Pericardium fibroblast (primary cell): Measurements from ENCODE around the gene PATE1. TPM values are rescaled to one million over a fixed set of nuclear protein-coding genes. Genes with fewer than 3 reads are reported as not detected.

Source experiments
- total RNA-seq: library from RNA; depleted of rRNA; stranded (reverse); fragments of >200 nt; gene quantifications from 2 replicates; pipeline ENCODE4 v1.2.3, GENCODE V29; 2015

PATE1 gene
- total RNA-seq = not detected in 2 replicates

DNA sequence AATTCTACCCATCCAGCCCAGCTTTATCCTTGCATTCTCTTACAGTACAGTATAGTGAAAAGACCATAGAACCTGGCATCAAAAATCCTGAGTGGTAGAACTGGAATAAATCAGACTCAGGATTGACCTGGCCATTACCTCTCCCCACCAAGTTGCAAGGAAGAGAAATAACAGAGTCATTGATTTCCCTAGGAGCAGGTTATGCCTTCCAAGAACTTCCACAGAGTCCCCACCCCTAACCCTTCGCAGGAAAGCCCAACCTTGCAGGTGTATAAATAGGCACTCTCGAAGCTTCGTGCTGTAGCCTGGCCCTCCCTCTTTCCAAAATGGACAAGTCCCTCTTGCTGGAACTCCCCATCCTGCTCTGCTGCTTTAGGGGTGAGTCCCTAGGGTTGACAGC lies at the start of gene PATE1:
TSS of gene PATE1 (plus strand) at position 301 of the 400 bp plus-strand sequence. CDS start at position 327, 26 bp downstream.

GRCh38 chr11:125778728-125779127 lies 32.6 kb downstream of the PATE1 start, which contains the start of gene PATE2:
TSS of gene PATE2 (minus strand) at chr11:125778828. CDS start at chr11:125778773, 55 bp downstream.

GRCh38 chr11:125787827-125788226 lies 41.7 kb downstream of the PATE1 start, which contains the start of gene PATE3:
TSS of gene PATE3 (plus strand) at chr11:125788127. CDS start at chr11:125788152, 25 bp downstream.

Other genes starting within 250 kb of the PATE1 start
- 85.5 and 111 TPM in 2 replicates for gene EI24, start 176.8 kb upstream of the PATE1 start, total RNA-seq
- gene STT3A, start 153.4 kb upstream of the PATE1 start, total RNA-seq = 148 and 167 TPM in 2 replicates
- 9.9 and 17.3 TPM in 2 replicates for gene CHEK1, start 121.1 kb upstream of the PATE1 start, total RNA-seq
- gene ACRV1, start 65.4 kb upstream of the PATE1 start, total RNA-seq = not detected in 2 replicates
- gene PATE2, start 32.5 kb downstream of the PATE1 start, total RNA-seq = not detected in 2 replicates
- gene PATE3, start 41.8 kb downstream of the PATE1 start, total RNA-seq = not detected in 2 replicates
- not detected in 2 replicates for gene PATE4, start 87.0 kb downstream of the PATE1 start, total RNA-seq
- gene HYLS1, start 141.4 kb downstream of the PATE1 start, total RNA-seq = 2.1 and 5.3 TPM in 2 replicates
- gene PUS3, start 156.9 kb downstream of the PATE1 start, total RNA-seq = 8.2 and 12.8 TPM in 2 replicates
- 0.09 TPM in 1 of 2 replicates, not detected in the other for gene DDX25, start 158.2 kb downstream of the PATE1 start, total RNA-seq
- gene VSIG10L2, start 199.8 kb downstream of the PATE1 start, total RNA-seq = under 0.01 TPM in 1 of 2 replicates, not detected in the other